Heart left ventricle (tissue), 16 donors: ENCODE measurements around the gene CBFA2T2. TPM values are rescaled to one million over a fixed set of nuclear protein-coding genes. Genes with fewer than 3 reads are reported as not detected.

Experiments used
- ATAC-seq, 4 donors: fragments of 200-7000 bp; cut with Tn5 transposase; one replicate each; pipeline ENCODE4 v1.9.1; 2020 to 2022; ENCODE audit warnings: moderate library complexity in 4 of 4, mild to moderate bottlenecking in 3 of 4, moderate number of reproducible peaks in 1 of 4
- DNase-seq, 5 donors: peaks; one replicate each; pipeline ENCODE4 v3.0.0-alpha.2; 2020
- H3K27ac ChIP-seq, 12 donors: fragments of 200-600 bp; sonication (generic) in 4 of 12; one replicate each; pipeline versions ENCODE4 v1.5.0 to v1.8.0; 2016 to 2022; ENCODE audit warnings: mild to moderate bottlenecking in 2 of 12
- H3K27me3 ChIP-seq, 9 donors: fragments of 200-600 bp; sonication (generic) in 2 of 9; one replicate each; pipeline versions ENCODE4 v1.5.1 to v1.8.0; 2016 to 2022; ENCODE audit warnings: mild to moderate bottlenecking in 3 of 9
- H3K36me3 ChIP-seq, 9 donors: fragments of 200-600 bp; sonication (generic) in 2 of 9; one replicate each; pipeline versions ENCODE4 v1.5.0 to v1.8.0; 2018 to 2022; ENCODE audit warnings: mild to moderate bottlenecking in 2 of 9
- H3K4me1 ChIP-seq, 12 donors: fragments of 200-600 bp; sonication (generic) in 4 of 12; one replicate each; pipeline versions ENCODE4 v1.5.0 to v1.8.0; 2016 to 2022; ENCODE audit warnings: mild to moderate bottlenecking in 3 of 12
- H3K4me3 ChIP-seq, 12 donors: fragments of 200-600 bp; sonication (generic) in 4 of 12; one replicate each; pipeline versions ENCODE4 v1.5.0 to v1.8.0; 2017 to 2022; ENCODE audit warnings: mild to moderate bottlenecking in 9 of 12, moderate library complexity in 4 of 12
- H3K9me3 ChIP-seq, 12 donors: fragments of 200-600 bp; sonication (generic) in 4 of 12; one replicate each; pipeline versions ENCODE4 v1.5.0 to v1.8.0; 2016 to 2022; ENCODE audit warnings: mild to moderate bottlenecking in 1 of 12
- CTCF ChIP-seq, 12 donors: fragments of 200-600 bp; sonication (generic) in 4 of 12; IDR thresholded peaks; one replicate each; pipeline versions ENCODE4 v1.5.0 to v1.8.0; 2018 to 2022; ENCODE audit warnings: antibody characterized with exemption in 12 of 12, mild to moderate bottlenecking in 5 of 12
- POLR2A ChIP-seq, 2 donors: fragments of 450-650 bp; IDR thresholded peaks; one replicate each; pipeline ENCODE4 v1.6.1; 2017; ENCODE audit warnings: antibody characterized with exemption in 2 of 2, mild to moderate bottlenecking in 2 of 2, moderate library complexity in 2 of 2
- WGBS, 4 donors: extraction: QIAGEN DNeasy Blood & Tissue Kit in 2 of 4; methylation state at CpG; one replicate each; pipeline versions ENCODE4 v1.1.5 to v1.1.7; 2013 to 2018; 5-methylcytosine and 5-hydroxymethylcytosine counted together
- intact Hi-C, 10 donors: fragments of 100-400 bp; cut with DNase I; formaldehyde crosslinking; loops; one replicate each; pipeline versions ENCODE4 v1.11.1 to v1.14.2; 2022
- polyA plus RNA-seq, 2 donors: library from polyadenylated mRNA; stranded (reverse); fragments of 200-250 nt; gene quantifications; one replicate each; pipeline ENCODE4 v1.2.3, GENCODE V29; 2013
- total RNA-seq, 9 donors: library from RNA; depleted of rRNA in 2 of 9; stranded (reverse); fragments of >200 nt in 2 of 9; fragmentation: NEBNext Ultra II Directional in 3 of 9; extraction: Animal tissue kit (Norgen Biotek cat#: 25700) in 3 of 9; gene quantifications; one replicate each; pipeline versions ENCODE4 v1.1.0 to v1.2.4, GENCODE V29; 2016 to 2023
- donor health status: ischemic (EF 13 %, LVEDD 7.1; RV severe dilation, severe dysfunction).
- donor health status: healthy with polysubstance abuse.
- donor health status: DM: no; HTN: yes; CAD: no.
- donor health status: DM: no; HTN: no; CAD: no.
- donor health status: ischemic (EF 25% LVEDD 6.9; RV normal size, moderate dysfunction).
- donor health status: ischemic (EF 25% LVEDD 5.7; RV mildly dilated, moderate dysfunction).
- donor health status: healthy.
- donor health status: DM: yes; HTN: yes; CAD: no.
- donor health status: ischemic (EF 35%, LVEDD 5.7; RV mildly dilated, moderate dysfunction).
- donor health status: nonischemic (EF 11% LVEDD 7.7; RV severe dilation, severe dysfunction).
- donor health status: DM: yes; HTN: yes; CAD: no.
- donor health status: PGD.
- donor health status: ischemic (EF 29% LVEDD 5.4; RV normal size, mild dysfunction).
- donor health status: nonischemic (EF 23%, LVEDD 6.1; RV moderate dilation, normal function).

CBFA2T2 gene
- total and polyA plus RNA-seq, 11 donors: 4.6 to 15.0 (median 9.9) TPM

GRCh38 chr20:33563788-33564187 is 73.9 kb downstream of the CBFA2T2 start:
- DNase-seq: no peak
- 84 to 91% (median 89%) methylated on average over 8 of the region's 8 CpGs for WGBS, 4 donors
- Histone ChIP-seq H3K27me3 (no peaks in the 10 kb centered on the region), H3K36me3 (no peaks in the 10 kb centered on the region), H3K9me3 (no peaks in the 10 kb centered on the region), H3K27ac (peak overlapping the region in 1 of 12 donors; percentile 62), H3K4me3 (peak overlapping the region in 4 of 12 donors; percentile 17 to 39 (median 28)), H3K4me1 (peaks cover 0 to 50% (median 20%) of the 10 kb centered on the region in 12 donors)
- intact Hi-C loops: no loop called here
- ATAC-seq: no peak
- TF ChIP-seq POLR2A (IDR thresholded peaks at IDR 0.05) (no peak), CTCF (IDR thresholded peaks at IDR 0.05) (no peak)

DNA sequence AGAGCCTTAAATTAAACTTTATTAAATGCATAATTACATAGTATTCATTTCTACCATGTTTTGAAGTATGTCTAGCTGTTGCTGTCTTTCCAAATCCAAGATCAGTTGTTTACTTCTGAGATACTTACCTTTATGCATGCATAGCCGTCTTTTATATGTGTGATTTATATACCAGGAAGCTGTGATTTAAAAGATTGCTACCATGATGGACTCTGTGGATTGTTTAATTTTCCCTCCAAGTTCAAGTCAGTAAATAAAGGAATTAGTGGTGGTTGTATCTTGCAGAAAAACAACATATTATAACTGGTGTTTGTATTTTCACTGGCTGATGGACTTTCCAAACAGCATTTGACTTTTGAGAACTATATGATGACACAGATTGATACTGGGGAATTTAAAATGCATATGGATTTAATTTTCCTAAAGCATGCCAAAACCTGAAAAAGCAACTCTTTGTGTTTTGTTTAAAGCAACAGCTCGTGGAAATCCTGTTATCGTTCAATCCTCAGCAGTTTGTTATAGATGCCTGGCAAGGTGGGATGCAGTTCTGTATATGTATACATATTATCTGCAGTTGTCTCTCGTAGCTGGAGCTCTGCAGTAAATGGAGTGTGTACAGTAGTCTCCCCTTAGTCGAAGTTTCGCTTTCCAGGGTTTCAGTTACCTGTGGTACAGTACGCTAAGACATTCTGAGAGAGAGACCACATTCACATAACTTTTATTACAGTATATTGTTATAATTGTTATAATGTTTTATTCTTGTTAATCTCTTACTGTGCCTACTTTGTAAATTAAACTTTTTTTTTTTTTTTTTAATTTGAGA is 77.1 kb downstream of the CBFA2T2 start:
- Histone ChIP-seq H3K4me3 (no peak overlapping the region), H3K27me3 (no peaks in the 10 kb centered on the region), H3K9me3 (no peaks in the 10 kb centered on the region), H3K36me3 (no peaks in the 10 kb centered on the region), H3K27ac (peak overlapping the region in 1 of 12 donors; percentile 12), H3K4me1 (peaks cover 0 to 57% (median 28%) of the 10 kb centered on the region in 12 donors)
- DNase-seq (no peak), ATAC-seq (no peak)
- TF ChIP-seq CTCF (IDR thresholded peaks at IDR 0.05) (no peak), POLR2A (IDR thresholded peaks at IDR 0.05) (no peak)
- intact Hi-C loops: no loop called here
- WGBS, 4 donors: 83 to 89% (median 86%) methylated on average over 7 of the region's 7 CpGs

DNA sequence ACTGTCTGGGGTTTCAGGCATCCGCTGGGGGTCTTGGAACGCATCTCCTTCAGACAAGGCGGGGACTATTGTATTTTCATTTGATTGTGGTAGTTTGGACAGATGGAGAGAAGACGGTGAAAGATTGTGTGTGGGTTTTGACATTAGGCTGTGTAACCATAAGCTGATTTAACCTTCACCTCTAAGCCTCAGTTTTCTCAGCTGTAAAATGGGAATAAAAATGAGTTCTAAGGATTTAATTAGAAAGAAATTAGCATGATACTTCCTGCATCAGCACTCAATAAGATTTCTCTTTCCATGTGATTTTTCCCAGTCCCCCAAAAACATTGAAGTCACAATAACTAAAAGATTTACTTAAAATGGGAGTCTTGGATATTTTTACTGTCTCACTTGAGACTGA is 78.1 kb downstream of the CBFA2T2 start:
- H3K9me3 ChIP-seq: no peaks in the 10 kb centered on the region
- H3K27me3 ChIP-seq: no peaks in the 10 kb centered on the region
- WGBS, 4 donors: 96 to 98% (median 97%) methylated on average over 4 of the region's 4 CpGs
- TF ChIP-seq POLR2A (IDR thresholded peaks at IDR 0.05) (no peak), CTCF (IDR thresholded peaks at IDR 0.05) (no peak)
- H3K4me3 ChIP-seq: no peak overlapping the region
- ATAC-seq (no peak), DNase-seq (no peak)
- intact Hi-C loops: no loop called here
- peak overlapping the region in 3 of 12 donors; percentile 19 to 60 (median 23) for H3K27ac ChIP-seq
- no peaks in the 10 kb centered on the region for H3K36me3 ChIP-seq
- H3K4me1 ChIP-seq: peaks cover 0 to 48% (median 24%) of the 10 kb centered on the region in 12 donors

GRCh38 chr20:33568378-33568777 is 78.5 kb downstream of the CBFA2T2 start:
- no peak for TF ChIP-seq CTCF (IDR thresholded peaks at IDR 0.05)
- no peak for TF ChIP-seq POLR2A (IDR thresholded peaks at IDR 0.05)
- WGBS, 4 donors: 36 to 51% (median 43%) methylated on average over 9 of the region's 9 CpGs
- Histone ChIP-seq H3K27me3 (no peaks in the 10 kb centered on the region), H3K36me3 (no peaks in the 10 kb centered on the region), H3K4me1 (peaks cover 0 to 45% (median 23%) of the 10 kb centered on the region in 12 donors), H3K9me3 (no peaks in the 10 kb centered on the region), H3K4me3 (peak overlapping the region in 1 of 12 donors; percentile 12), H3K27ac (peak overlapping the region in 5 of 12 donors; percentile 19 to 60 (median 28))
- ATAC-seq (peak; percentile 72 to 91 (median 88)), DNase-seq (peak in 4 of 5 donors; percentile 30 to 68 (median 37))
- intact Hi-C loops: no loop called here
